NCI-H2171 treated with DMSO at 0.1 percent for 48 hours (cell line): Measurements from ENCODE around the gene EVC2.

Experiments used
- DNase-seq: peaks from one replicate; lab custom pipeline; 2025; lab: John Stamatoyannopoulos, UW

EVC2 gene

DNA sequence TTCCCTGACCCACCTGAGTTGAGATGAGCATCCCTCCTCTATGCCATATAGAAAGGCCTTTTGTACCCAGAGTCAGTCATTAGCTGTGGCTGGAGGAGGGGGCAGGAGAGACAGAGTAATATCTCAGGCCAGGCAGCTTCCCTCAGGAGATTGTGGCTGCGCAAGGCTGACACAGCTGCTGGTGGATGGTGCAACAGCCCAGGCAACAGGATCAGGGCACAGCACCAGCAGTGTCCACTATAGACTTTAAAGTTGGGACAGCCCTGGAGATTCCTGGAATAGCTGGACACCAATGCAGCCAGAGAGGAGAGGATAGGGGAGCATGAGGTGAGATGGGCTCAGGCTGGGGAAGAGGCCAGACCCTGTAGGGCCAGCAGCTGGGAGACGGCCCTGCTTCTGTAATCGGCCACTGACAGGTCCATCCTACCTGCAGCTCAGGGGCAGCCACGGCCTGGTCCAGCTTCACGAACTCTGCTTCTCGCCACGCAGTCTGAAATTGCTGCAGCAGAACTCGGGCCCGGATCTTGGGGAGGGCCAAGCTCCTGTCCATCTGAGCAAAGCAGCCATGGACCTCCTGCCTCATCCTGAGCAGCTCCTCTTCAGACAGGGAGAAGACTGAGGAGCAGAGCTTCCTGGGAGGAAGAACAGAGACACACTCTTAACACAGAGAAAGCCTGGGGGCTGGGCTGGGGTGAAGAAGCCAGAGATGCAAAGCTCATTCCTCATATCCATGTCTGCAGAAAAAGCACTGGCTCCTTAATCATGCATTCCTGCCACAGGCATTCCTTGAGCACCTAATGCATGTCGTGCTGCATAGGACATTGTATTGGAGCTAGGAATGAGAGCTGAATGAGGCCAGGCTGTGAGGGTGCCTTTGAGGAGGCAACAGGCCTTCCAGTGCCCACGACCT, 90.1 kb downstream of the EVC2 start:
- no peak for DNase-seq

DNA sequence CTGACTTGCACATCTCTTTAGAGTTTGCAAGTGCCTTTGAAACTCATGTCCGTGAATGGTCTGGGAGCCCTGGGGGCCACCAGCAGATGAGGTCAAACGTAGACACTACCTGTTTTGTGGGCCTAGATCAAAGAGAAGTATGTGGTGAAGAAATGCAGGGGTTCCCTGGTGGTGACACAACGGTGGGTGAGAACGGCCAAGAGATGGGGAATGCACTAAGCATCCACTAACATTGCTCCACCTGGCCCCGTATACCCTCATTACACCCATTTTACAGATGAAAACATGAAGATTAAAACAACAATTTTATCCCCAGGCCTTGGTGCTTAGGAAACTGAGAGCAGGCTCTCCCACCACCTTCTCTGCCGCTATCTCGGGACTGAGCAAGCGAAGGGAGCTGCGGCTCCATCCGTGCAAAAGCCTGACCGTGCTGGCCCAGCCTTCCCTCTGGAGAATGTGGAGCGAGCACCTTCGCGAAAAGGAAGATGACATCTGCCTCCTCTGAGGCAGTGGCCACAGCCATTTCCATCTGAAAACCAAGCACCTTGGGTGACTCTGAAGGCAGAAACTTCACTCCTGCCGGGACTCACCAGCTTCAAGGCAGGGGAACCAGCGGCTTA, 91.9 kb downstream of the EVC2 start:
- no peak for DNase-seq

GRCh38 chr4:5615496-5616075, 92.8 kb downstream of the EVC2 start:
- DNase-seq: no peak

GRCh38 chr4:5611750-5612149, 96.6 kb downstream of the EVC2 start:
- no peak for DNase-seq

GRCh38 chr4:5609306-5610007, 98.9 kb downstream of the EVC2 start:
- DNase-seq: no peak

DNA sequence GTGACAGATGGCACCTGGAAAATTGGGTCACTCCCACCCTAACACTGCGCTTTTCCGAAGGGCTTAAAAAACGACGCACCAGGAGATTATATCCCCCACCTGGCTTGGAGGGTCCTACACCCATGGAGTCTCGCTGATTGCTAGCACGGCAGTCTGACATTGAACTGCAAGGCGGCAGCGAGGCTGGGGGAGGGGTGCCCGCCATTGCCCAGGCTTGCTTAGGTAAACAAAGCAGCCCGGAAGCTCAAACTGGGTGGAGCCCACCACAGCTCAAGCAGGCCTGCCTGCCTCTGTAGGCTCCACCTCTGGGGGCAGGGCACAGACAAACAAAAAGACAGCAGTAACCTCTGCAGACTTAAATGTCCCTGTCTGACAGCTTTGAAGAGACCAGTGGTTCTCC, 114.5 kb downstream of the EVC2 start:
- peak; percentile 3 for DNase-seq

- no peak for DNase-seq
These were observed 116.1 kb downstream of the EVC2 start for GRCh38 chr4:5592272-5592671.

DNA sequence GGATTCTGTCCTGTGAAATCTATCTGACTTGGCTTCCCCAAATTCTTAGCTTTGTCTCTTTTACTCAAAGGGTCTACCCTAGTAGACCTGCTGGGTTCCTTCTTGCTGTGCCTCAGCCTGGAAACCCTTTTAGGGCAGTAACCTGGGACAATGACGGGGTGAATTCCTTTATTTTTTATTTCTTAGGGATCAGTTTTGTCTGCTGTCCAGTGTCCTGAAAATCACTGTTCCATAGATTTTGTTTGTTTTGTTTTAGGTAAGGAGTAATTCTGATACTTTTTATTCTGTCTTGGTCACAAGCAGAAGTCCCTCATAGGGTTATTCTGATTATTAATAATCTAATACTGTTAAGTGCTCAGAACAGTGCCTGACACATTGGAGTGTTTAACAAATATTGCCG, 118.9 kb downstream of the EVC2 start:
- DNase-seq: no peak

- no peak for DNase-seq
These were observed 120.3 kb downstream of the EVC2 start for GRCh38 chr4:5588046-5588445.

DNA sequence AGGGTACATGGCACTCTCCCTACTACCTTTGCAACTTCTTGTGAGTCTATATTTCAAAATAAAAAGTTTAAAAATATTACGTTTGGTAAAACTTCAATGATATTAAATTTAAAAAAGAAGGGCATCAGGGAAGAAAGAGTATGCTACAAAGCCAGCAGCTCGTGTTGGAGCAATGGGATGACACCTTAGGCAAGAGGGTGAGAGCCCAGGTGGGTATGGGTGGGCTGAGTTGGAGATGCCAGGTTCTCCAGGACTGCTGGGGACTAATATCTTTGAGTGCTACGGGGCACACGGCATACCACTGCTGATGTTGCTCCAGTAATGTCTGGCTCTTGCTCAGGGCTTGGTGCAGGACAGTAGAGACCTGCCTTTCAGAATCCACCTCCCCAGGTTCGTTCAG, 132.4 kb downstream of the EVC2 start:
- DNase-seq: no peak

DNA sequence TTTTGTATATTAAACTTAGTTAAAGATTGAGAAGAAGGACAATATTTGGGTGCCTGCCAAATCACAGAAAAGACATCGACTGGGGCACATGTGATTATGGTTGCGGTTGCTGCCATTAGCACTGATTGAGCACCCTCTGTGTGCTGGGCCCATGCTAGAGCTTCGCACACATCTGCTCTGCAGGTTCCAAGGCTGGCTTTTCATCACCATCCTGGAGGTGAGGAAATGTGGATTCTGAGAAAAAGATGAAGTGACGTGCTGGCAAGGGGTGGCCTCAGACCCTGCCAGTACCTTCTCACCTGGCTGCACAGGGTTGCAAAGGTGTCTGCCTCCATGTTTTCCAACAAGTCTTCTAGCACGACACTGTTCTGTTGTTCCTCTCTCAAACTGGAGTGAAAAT, 134.0 kb downstream of the EVC2 start:
- DNase-seq: no peak

DNA sequence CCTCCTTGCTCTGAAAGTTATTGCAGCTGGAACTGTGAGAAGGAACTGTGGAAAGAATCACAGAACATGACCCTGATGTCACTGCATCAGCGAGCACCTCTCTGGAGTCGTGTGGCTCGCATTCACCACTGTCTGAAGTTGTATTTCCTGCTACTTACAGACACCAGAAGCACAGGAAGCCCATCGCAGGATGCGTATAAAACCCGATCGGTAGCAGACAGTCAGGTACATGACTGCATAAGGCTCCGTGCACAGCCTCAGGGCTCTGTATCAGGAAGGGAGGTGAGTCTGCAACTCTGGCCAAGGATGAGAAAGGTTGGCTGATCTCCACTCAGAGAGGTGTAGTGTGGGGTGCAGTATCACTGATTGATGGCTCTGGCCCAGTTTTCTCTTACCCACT, 134.4 kb downstream of the EVC2 start:
- no peak for DNase-seq

- DNase-seq: no peak
These were observed 135.6 kb downstream of the EVC2 start for GRCh38 chr4:5572751-5573150.

- no peak for DNase-seq
These were observed 136.2 kb downstream of the EVC2 start for GRCh38 chr4:5572114-5572513.

GRCh38 chr4:5571646-5572045, 136.7 kb downstream of the EVC2 start:
- DNase-seq: no peak

DNA sequence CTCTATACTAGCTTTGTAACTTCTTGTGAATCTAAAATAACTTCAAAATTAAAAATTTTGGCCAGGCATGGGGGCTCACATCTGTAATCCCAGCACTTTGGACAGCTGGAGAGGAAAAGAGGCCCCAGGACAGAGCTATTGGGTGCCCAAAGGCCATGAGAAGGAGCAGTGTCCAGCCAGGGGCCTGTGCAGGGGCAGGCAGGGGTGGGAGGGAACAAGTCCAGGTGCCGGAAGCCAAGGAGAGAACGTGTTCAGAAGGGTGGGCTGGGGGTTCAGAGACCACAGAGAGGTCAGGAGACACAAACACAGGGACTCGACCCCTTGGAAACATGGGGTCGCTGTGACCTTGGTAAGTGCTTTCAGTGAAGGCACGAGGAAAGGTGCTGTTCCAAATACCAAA, 138.9 kb downstream of the EVC2 start:
- DNase-seq: no peak

GRCh38 chr4:5568931-5569330, 139.4 kb downstream of the EVC2 start:
- peak; percentile 0 for DNase-seq

DNA sequence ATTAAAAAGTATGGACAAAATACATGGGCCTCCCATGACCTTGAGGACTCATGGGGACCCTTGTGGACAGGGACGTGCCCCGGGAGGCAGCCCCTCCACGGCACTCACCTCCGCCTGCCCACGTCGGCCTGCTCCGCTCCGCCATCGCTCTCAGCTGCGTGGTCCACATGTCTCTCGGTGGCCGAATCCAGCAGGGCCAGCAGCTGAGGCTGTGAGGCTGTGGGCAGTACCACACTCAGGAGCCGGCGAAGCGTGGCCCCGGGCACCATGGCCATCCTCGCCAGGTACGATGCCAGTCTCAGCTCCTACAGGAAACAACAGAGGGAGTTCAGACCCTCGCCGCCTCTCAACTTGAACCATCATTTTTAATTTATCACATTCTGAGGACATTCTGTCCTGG, 140.0 kb downstream of the EVC2 start:
- DNase-seq: no peak

DNA sequence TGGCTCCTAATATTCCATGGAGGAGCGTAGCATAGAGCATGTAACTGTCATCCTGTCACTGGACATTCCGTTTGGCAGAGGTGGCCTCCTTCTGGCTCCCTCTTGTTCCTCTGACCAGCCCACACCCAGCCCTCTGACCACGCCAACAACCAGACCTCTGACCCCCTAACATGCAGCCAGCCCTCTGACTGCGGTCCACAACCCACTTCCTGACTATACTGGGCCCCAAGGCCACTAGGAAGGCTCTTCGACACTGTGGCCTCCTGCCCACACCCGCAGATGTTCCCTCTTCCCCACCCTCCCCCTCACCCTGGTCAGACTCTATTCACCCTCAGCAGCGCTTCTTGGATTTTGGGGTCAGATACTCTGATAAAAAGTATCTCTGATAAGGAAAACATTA, 141.4 kb downstream of the EVC2 start:
- DNase-seq: no peak

- no peak for DNase-seq
These were observed 141.8 kb downstream of the EVC2 start for GRCh38 chr4:5566526-5566925.

DNA sequence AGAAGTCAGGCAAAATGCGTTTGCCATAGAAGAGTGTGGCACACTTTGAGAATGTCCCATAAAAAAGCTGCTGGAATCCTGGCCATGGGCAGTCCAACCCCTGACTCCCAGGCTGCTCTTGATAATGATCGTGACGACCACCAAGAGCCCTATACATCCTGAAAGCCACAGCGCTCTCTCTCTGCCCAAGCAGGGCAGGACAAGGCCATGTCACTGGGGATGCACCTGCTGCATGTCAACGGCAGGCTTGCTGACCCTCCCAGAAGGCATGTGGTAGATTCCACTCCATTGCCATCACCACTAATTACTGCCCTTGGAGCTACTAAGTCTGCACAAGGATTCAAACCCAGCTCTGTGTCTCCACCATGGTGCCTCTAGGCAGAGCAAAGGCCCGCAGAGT, 144.5 kb downstream of the EVC2 start:
- no peak for DNase-seq

DNA sequence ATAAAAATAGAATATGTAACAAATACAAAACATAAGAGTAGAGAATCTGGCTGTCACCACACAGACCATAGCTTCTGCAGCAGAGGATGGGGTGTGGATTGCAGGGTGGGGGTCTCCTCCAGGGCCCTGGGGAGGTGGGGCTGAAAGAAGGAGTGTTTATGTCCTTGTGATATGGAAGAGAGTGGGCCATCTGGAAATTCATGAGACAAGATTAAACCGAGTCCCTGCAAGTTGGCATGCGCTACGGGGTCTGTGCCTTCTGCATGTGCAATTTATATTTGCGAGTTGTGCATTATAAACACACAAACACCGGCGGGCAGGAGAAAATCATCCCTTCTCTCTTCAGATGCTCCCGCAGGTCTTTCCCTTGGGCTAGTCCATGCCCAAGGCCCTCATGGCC, 145.9 kb downstream of the EVC2 start:
- no peak for DNase-seq

GRCh38 chr4:5561286-5561685, 147.1 kb downstream of the EVC2 start:
- no peak for DNase-seq
